Suppressor macrophage treated with lipopolysaccharide for 1 hour (primary cell): ENCODE results near the gene CARMIL1.

Experiments
- DNase-seq, 3 donors: peaks; one replicate each; pipeline ENCODE4 v3.0.0-alpha.2; 2020 to 2022

Gene CARMIL1

DNA sequence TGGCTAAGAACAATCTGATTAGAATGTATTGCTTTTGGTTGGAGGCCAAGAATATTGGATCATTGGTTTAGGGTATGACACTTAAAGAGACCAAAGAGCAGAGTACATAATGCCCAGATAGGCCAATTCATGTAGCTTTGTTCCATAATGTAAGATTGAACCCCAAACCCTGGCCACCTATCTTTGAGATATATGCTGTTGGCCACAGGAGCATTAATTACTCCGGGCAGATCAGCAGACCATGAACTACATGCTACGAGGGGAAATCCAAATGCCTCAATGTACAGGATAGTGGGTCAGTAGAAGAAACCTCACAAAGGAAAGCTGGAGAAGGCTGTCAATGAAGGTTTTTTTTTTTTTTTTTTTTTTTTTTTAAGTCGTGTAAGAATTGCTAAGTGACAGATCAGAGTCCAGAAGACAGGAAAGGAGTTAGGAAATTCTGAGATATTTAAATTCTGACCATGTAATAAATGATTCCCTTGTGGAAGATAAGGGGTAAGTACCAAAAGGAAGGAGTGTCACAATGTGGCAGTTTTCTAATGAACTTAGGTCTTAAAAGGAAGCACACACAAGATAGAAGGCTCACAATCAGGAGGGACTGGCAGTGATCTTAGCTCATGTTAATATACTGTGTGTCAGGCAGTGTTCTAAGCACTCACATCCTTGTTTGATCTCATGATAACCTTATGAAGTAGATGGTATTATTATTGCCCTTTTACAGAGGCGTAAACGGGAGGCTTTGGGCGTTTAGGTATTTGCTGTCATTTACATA is 61.4 kb downstream of the CARMIL1 start:
- no peak for DNase-seq

DNA sequence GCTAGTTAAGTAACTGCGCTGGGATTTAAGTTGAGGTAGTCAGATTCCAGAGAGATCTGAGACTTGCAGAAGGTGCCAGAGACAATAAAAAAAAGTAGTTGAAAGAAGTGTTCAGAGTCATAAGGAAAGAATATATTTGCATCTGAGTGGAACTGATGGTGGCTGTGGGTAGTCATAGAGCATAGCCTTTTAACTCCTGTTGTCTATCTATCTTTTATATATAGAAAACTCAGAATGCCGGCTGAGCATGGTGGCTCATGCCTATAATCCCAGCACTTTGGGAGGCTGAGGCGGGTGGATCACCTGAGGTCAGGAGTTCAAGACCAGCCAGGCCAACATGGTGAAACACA is 62.0 kb downstream of the CARMIL1 start:
- DNase-seq: no peak

DNA sequence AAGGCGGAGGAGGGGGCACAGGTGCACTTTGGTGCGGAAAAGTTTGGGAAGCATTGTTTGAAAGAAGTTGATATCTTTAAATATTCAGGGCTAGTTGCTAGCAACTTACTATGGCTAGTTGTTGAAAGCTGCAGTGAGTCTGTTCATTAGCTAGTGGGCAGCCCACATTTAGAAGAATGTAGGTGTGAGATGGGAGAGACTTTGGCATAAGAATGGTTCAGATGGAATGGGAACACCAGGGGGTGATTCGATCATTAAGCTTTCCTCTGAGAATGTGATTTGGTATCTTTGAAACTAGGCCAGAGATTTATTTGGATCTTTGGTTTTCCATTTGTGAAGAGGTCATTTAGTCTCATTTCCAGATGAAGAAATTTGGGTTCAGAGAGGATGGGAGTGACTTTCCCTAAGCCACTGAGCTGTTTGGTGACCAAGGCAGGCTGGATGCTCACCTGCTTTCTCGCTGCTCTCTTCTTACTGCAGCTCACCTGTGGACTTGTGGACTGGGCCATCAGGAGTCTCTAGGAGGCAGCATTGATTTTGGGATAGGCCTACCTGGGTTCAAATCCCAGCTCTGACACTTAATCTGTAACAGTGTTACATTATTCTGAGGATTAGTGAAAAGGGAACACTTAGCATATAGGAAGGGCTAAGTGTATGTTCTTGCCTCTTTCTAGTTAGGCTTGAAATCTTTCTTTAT is 62.9 kb downstream of the CARMIL1 start:
- DNase-seq: no peak

DNA sequence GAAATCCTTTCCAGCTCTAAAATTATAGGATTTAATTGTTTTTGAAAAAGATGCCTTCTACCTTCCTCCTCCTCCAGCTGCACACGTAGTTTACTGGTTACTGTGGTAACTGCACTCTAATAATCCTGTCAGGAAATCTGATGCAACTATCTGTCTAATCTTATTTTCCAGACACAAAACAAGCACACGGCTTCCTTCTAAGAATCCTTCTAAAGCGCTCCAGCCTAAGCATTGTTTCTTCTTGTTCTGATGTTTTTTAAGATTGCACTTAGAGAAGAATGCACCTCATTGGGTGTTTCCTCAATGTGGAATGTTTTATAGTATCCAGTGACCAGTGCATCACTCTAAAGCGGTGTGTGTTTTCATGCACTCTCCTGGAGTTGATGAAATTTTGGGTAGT is 63.6 kb downstream of the CARMIL1 start:
- no peak for DNase-seq

DNA sequence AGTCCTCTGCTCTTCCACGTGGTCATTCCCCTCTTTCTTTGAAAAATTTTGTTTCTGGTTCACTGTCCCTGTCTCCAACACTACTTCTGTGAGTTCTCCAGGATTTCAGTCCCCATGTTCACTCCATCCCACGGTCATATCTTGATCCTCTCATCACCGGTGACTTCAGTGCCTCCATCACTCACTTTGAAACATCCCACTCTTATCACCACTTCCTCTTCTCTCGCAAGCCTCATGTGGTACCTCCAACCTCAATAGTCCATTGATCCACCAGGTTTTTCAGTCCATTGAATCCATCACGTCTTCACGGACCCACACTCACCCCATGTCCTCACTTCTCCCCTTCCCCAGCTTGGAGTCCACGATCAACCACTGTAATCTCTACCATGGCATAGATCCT is 64.8 kb downstream of the CARMIL1 start:
- peak in 2 of 3 donors; percentile 14 for DNase-seq

DNA sequence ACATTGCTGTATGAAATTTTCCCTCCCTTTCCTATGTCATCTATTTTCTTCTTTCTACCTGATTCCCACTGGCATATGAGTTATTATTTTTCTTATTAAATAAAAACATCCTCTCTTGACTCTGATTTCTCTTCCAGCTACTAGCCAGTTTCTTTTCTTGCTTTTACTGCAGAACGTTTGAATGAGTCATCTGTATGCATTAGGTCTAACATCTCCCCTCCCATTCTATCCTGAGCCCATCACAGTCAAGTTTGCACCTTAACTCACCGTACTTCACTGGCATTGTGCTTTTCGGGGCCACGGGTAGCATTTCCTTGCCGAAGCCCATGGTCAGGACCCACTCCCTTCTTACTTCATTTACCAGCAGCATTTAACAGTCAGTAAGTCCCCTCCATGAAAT is 65.7 kb downstream of the CARMIL1 start:
- no peak for DNase-seq

DNA sequence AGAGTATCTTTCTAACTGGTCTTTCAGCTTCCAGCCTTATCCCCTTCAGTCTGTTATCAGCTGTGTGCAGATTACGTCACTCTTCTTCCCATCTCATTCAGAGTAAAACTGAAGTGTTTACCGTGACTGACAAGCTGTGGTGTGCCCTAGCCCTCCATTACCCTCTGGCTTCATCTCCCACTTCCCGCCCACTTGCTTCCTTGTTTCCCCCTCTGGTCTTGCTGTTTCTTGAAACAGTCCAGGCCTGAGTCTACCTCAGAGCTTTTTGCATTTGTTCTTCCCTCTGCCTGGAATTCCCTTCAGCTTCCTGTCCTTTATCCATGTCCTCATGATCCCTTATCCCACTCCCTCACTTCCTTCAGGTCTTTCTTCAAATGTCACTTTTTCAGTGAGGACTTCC is 66.9 kb downstream of the CARMIL1 start:
- peak in 2 of 3 donors; percentile 16 to 26 for DNase-seq

DNA sequence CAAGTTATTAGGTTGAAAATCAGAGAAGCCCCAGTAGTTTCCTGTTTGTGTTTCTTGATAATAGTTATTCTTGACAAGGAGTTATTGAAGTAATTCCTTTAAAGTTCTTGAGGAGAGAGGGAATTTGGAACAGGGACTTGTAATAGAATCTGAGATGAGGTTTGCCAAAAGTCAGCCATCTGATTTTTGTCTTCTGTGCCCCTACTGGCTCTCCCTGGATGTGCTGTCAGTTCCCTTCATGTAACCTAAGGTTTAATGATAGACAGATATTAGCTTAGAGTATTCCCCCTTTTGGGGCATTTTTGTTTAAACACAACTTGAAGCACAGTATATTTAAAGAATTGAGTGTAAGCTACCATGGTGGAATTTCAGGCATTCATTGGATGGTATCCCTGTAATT is 71.4 kb downstream of the CARMIL1 start:
- DNase-seq: no peak

DNA sequence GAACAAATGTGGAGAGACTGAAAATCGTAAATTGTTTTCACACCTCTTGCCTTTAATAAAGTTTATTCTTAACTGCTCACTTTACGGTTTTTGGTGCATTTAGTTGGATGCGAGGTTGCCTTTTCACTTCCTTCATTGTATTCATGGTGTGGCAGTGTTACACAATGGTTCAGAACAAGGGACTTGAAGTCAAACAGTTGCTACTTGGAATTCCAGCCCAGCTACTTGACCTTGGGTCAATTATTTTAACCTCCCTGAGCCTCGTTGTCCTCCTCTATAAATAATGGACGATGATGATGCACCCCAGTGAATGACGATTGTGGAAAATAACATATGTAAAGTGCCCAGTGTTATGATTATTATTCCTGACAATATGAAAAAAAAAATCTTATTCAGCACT is 72.3 kb downstream of the CARMIL1 start:
- DNase-seq: no peak

DNA sequence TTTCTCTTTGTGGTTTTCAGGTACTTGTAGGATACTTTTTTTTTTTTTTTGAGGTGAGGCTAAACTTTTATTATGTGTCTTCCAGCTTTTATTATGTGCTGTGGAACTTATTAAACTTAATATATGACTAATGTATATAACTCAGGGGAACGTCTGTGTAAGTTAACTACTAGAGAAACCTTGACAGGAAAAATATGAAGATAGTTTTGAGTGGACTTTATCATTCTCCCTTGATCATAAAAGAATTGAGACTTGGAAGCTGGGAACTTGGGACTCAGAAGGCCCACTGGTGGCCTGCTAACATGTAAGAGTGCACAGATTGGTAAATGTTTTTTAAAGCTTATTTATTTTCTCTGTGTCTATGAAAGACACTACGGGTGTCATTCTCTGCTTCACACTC is 73.1 kb downstream of the CARMIL1 start:
- DNase-seq: no peak

DNA sequence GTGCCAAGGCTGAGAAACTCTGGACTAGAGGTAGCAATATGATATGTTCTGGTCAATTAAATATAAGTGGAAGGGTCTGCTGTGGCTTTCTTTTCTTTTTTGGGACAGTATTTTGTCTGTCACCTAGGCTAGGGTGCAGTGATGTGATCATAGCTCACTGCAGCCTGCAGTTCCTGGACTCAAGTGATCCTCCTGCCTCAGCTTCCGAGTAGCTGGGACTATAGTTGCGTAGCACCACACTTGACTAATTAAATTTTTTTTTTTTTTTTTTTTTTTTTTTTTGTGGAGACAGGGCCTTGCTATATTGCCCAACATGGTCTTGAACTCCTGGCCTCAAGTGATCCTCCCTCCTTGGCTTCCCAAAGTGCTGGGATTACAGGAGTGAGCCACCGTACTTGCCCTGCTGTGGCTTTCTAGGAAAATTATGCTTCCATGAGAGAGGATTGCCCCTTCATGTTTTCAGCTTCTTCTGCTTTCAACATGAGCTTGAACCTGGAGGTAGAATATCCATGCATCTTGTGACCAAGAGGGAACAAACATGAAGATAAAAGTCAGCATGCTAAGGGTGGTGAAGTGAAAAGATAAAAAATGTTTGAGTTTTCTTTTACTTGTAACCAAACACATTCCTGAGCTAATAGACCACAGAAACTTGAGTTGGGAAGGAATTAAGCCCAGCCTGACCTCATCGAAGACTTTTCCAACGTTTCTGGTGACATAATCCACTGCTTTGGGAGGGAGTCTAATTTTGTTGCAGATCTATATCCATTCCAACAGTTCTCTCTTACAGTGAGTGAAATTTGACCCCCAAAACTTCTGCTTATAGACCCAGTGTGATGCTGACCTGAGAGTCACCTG is 75.1 kb downstream of the CARMIL1 start:
- no peak for DNase-seq

DNA sequence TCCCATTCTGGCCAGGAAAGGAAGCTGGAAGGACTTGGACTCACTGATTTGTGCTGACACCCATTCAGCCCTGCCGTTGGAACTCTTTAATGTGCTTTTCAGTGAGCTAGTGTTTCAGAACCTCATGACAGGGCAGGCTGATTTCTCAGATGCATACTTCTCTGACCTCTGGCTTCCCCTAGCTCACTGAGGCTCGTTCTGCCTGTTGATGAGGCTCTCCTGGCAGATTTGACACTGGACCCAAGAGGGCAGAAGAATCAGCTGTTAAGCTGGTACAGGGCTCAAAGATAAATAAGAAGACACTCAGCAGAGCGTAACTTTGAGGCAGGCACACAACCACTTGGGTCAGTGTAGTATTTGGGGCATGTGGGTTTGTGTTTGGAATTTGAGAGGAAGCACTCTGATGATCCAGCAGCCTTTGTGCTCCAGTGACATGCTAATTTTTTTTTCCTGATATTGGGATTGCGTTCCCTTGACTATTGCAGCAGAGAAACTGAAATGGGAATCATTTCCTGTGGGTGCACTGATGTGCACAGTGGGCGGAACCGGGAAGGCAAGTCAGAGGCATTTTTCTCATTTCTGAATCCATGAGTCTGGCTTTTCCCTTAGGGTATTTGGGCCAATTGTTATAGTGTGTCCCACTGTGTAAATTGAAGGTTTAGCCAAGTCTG is 80.2 kb downstream of the CARMIL1 start:
- no peak for DNase-seq

DNA sequence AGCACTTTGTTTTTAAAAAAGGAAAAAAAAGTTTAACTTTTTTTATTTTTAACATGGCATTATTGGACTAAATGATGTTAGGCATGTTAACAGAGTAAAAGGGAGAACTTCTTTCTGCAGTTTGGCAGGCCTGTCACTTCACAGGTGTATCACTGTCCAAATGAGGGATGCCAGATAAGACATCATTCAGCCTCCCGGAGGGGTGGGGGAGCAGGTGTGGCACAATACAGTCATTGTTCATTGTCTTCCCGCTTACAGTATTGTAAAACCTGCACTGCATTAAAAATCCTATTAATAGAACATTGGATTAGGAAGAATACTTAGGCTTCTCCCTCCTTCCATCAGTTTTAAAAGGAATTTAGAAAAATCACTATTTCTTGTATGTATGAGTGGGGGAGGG is 80.7 kb downstream of the CARMIL1 start:
- no peak for DNase-seq

DNA sequence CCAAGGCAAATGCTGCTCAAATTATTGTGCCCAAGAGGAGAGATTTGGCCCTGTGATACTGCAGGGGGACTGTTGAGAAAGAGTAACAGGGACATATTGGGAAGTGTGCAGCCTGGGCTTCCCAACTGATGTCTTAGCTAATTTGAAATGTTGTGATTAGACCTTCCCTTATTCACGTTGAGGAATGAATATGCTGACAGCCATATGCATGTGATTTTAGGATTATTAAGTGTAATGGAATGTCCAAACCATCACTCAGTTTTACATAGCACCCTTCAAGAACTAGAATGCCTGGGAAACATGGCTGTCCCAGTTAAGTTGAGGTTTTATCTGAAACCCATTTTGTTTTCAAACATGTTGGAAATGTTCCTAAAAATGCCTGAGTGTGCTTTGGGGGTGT is 81.4 kb downstream of the CARMIL1 start:
- DNase-seq: no peak

DNA sequence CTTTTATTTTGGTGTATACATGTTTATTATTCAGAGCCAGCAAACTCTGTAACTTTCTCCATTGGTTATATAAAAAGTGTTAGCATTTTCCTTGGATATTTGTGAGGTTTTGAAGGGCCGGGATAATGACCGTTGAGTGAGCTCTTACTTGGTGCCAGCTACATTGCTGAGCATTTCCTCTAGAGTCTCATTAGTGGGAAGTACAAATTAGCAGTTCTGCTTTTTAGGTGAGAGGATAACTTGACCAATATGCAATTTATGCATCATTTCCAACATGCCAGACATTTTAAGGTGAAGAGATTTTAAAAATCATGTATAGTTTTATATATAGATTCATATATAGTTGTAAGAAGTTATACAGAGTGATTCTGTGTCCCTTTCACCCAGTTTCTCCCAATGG is 84.3 kb downstream of the CARMIL1 start:
- peak; percentile 31 to 44 (median 37) for DNase-seq

DNA sequence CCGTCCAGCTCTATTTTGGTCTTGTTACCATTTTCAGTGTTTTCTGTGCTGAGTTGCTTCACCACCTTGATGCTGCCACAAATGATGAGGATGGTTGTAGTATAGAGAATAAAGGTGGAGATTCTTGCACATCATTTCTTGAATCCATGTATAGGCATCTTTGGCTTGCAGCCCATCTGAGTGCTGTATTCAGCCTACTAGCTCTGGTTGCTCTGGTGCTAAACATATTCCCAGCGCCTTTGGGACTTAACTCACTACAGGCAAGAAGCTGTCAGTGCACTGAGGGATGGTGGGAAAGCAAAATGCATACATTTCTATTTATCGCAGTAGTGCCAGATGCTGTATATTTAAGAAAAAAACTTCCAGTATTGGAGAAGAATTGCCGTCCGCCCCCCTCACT is 86.0 kb downstream of the CARMIL1 start:
- DNase-seq: no peak

DNA sequence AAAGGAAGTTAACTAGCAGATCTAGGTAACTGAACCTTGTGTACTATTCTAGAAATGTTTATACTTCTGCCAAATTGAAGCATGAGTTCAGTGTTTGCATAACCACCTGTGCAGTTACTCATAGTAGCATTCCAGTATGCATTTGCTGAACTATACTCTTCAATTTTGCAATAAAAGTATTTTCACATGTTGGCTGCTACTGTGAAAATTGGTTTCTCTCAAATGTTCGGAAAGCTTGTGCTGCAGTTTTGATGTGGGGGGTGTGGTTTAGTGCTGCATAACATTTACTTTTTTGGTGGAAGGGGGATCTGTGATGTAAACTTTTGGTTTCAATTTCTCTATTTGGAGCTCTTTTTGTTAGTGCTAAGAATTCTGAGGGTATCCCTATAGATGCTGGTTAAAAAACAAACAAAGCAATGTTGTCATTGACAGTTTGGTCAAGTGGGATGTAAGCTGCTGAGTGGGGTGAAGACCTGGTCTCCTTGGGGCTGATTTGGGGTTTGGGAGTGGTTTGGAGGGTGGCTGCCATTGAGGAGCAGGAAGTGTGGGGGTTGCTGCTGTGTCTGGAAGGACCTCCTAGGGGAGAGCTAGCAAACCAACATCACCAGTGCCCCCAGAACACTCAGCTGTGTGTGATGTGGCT is 87.8 kb downstream of the CARMIL1 start:
- no peak for DNase-seq

DNA sequence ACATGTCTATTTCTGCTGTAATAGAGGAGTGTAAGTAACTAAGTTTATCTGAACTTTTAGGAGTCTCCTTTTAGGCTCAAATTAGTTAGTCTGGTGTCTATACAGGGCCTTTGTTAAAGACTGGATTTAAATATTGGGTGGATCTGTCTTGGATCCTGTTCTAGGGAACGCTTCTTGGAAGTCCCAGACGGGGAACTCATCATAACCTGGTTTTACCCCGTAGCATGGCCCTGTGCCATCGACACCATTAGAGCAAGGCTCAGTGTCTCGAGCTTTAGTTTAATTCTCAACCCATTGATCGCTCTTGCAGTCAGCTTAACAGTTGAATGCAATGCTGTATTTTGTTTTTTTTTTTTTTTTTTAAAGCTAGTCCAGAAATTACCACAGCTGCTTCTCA is 89.9 kb downstream of the CARMIL1 start:
- no peak for DNase-seq

DNA sequence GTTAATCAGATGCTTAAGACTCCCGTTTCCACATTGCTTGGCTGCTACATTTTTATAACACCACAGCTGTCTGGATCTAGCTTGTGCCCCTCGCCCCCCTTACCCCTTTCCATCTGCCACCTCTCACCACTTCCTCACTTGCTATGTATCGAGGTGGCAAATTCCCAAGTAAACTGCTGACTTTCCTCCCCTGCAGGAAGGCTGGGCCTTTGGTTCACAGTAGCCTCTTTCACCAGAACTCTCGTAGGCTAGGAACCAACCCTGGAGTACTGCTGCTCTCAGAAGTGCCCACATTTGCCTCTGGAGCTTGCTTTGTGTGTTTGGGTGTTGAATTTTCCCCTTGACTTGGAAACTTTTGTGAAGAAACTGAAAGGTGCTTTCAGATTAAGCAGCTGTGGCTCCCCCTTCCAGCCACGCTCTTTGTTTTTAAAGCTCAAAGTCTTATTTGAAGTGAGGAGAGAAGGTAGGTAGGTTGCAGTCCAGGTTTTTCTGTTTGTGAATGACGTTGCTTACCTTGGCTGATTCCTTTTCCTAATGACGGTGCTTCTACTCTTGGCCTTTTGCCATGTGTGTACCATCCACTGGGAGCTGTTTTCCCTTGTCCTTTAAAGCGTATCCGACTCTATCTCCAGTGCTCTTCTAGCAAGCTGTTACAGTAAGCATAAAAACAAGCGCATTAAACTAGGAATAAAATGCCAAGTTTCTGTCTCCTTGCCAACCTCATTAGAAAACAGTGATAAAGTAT is 90.4 kb downstream of the CARMIL1 start:
- DNase-seq: no peak

DNA sequence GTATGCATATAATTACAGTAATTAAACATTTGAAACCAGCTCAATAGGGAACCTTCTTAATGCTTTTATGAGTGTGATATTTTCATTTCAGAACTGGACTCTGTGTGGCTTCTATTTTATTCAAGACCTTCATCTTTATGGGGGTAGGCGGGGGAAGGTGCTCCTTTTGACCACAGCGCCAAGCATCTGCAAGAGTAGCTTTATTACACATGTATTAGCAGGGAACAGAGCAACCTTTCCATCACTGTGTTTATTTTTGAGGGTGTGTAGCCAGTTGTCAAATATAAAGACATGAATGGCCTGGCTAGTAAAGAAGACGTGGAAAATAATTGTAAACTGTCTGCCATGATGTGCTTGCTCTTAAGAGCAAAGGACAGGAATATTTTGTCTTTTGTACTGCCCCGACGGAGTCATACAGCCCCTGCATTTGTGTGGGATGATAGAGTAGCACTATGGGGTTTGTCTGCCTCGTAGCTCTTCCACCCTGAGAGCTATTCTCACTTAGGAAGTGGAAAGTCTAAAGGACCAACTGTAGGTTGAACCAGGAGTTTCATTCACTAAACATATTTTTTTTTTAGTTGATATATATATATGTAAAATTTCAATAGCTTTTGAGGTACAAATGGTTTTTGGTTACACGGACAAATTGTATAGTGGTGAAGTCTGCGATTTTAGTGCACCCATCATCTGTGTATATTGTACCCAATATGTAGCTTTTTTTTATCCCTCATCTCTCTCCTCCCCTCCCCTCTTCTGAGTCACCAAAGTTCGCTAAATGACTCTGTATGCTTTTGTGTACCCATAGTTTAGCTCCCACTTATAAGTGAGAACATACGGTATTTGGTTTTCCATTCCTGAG is 91.2 kb downstream of the CARMIL1 start:
- no peak for DNase-seq

DNA sequence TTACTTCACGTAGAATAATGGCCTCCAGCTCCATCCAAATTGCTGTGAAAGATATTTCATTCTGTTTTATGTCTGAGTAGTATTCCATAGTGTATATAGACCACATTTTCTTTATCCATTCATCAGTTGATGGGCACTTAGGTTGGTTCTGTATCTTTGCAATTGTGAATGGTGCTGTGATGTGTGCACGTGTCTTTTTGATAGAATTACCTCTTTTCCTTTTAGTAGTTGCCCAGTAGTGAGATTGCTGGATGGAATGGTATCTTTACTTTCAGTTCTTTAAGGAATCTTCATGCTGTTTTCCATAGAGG is 91.8 kb downstream of the CARMIL1 start:
- DNase-seq: no peak
